Measurements from ENCODE around the gene PARD3.

Gene PARD3

DNA sequence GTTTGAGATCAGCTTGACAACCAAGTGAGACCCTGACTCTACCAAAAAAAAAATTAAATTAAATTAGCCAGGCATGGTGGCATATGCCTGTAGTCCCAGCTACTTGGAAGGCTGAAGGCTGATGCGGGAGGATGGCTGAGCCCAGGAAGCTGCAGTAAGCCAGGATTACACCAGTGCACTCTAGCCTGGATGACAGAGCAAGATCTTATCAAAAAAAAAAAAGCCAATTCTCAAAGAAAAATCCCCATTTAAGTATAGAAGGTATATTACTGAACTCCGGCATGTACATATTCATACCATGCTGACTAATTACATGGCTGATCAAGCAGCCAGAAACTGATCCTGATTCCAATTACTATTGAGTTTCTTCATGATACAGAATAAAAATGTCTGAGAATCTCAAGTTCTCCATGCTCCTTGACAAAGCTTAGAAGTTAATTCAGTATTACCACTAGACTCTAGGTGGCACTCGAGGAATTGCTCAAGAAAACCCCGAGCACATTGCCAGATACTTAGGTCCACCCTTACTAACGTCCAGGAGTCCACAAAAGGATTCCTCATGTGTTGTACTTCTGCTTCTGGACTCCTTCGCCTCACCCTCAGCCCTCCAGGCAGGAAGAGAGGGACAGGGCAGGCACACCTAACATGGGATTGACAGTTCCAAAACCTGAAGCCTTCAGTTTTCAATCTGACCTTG, 148.9 kb downstream of the PARD3 start:
- TF ChIP-seq EZH2 (IDR thresholded peaks at IDR 0.05; ENCODE audit: borderline replicate concordance, low read depth, low read length, severe bottlenecking) = no peak
- TF ChIP-seq, protein P1, sequence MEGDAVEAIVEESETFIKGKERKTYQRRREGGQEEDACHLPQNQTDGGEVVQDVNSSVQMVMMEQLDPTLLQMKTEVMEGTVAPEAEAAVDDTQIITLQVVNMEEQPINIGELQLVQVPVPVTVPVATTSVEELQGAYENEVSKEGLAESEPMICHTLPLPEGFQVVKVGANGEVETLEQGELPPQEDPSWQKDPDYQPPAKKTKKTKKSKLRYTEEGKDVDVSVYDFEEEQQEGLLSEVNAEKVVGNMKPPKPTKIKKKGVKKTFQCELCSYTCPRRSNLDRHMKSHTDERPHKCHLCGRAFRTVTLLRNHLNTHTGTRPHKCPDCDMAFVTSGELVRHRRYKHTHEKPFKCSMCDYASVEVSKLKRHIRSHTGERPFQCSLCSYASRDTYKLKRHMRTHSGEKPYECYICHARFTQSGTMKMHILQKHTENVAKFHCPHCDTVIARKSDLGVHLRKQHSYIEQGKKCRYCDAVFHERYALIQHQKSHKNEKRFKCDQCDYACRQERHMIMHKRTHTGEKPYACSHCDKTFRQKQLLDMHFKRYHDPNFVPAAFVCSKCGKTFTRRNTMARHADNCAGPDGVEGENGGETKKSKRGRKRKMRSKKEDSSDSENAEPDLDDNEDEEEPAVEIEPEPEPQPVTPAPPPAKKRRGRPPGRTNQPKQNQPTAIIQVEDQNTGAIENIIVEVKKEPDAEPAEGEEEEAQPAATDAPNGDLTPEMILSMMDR (IDR thresholded peaks at IDR 0.05; ENCODE audit: borderline replicate concordance, extremely low read depth, low read length, poor library complexity, severe bottlenecking) = peak; percentile 15
- H3K36me3 ChIP-seq (ENCODE audit: insufficient read depth, low read length) = no peaks in the 10 kb centered on the region
- no peak overlapping the region for H3K4me2 ChIP-seq (ENCODE audit: insufficient read depth, low read length)
- no peak overlapping the region for H3K4me3 ChIP-seq (ENCODE audit: low read depth in 1 of 2, low read length in 2 of 2)
- peaks cover 6% of the 10 kb centered on the region; the same call in 1 of the 2 replicates for H3K4me1 ChIP-seq (ENCODE audit: insufficient read depth, low read length)
- peaks cover 52% of the 10 kb centered on the region for H4K20me1 ChIP-seq (ENCODE audit: insufficient read depth, low read length)
- H3K9me3 ChIP-seq (ENCODE audit: insufficient read depth, low read length, severe bottlenecking) = no peaks in the 10 kb centered on the region
- H3K27ac ChIP-seq (ENCODE audit: low read length) = no peak overlapping the region
- no peak overlapping the region for H2AFZ ChIP-seq (ENCODE audit: low read depth, low read length)
- no peak for ATAC-seq (ENCODE audit: insufficient read depth, low read depth)
- DNase-seq = no peak
- peaks cover 73% of the 10 kb centered on the region for H3K79me2 ChIP-seq (ENCODE audit: insufficient read depth, low read length)
- H3K27me3 ChIP-seq (ENCODE audit: insufficient read depth, low read length, poor library complexity) = no peaks in the 10 kb centered on the region
- H3K9ac ChIP-seq (ENCODE audit: low read depth, low read length) = no peak overlapping the region

DNA sequence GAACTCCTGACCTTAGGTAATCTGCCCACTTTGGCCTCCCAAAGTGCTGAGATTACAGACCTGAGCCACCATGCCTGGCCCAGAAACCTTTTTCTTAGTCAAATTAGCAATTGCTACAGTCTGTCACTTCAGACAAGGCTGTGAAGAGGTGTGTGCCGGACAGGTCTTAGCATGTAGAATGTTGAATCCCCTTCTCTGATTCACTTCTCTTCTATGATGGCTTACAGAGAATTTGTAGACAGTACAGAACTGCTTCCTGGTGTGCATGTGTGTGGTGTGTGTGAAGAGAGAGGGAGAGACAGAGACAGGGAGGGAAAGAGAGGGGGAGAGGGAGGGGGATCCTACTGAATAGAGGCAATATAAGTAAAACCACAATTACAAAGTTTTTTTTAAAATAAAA, 150.4 kb downstream of the PARD3 start:
- H3K4me3 ChIP-seq (ENCODE audit: low read depth in 1 of 2, low read length in 2 of 2) = no peak overlapping the region
- H2AFZ ChIP-seq (ENCODE audit: low read depth, low read length) = no peak overlapping the region
- H3K4me2 ChIP-seq (ENCODE audit: insufficient read depth, low read length) = no peak overlapping the region
- no peak for ATAC-seq (ENCODE audit: insufficient read depth, low read depth)
- no peaks in the 10 kb centered on the region for H3K36me3 ChIP-seq (ENCODE audit: insufficient read depth, low read length)
- no peak for DNase-seq
- TF ChIP-seq, protein P1 (IDR thresholded peaks at IDR 0.05; ENCODE audit: borderline replicate concordance, extremely low read depth, low read length, poor library complexity, severe bottlenecking) = no peak
- no peak for TF ChIP-seq EZH2 (IDR thresholded peaks at IDR 0.05; ENCODE audit: borderline replicate concordance, low read depth, low read length, severe bottlenecking)
- no peak overlapping the region for H3K27ac ChIP-seq (ENCODE audit: low read length)
- H3K79me2 ChIP-seq (ENCODE audit: insufficient read depth, low read length) = peaks cover 67% of the 10 kb centered on the region
- no peak overlapping the region for H3K9ac ChIP-seq (ENCODE audit: low read depth, low read length)
- peaks cover 47% of the 10 kb centered on the region for H4K20me1 ChIP-seq (ENCODE audit: insufficient read depth, low read length)
- H3K9me3 ChIP-seq (ENCODE audit: insufficient read depth, low read length, severe bottlenecking) = no peaks in the 10 kb centered on the region
- H3K27me3 ChIP-seq (ENCODE audit: insufficient read depth, low read length, poor library complexity) = no peaks in the 10 kb centered on the region
- H3K4me1 ChIP-seq (ENCODE audit: insufficient read depth, low read length) = no peaks in the 10 kb centered on the region

DNA sequence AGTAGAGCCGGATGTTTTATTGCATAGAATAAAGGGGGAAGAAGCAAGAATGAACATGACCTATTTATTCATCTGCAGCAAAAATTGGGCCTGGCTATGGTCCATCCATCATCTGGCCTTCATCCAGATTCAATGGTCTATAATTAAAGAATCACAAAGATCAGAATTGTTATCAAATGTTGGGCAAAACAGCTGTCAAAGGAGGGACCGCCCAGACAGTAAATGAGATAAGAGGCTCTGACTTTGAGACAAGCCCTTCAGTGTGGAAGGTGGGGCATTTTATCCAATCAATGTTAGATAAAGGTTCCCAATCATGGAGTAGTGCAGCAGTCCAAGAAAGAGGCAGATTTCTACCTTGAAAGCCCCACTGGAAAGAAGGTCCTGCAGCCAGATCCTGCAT, 153.5 kb downstream of the PARD3 start:
- H2AFZ ChIP-seq (ENCODE audit: low read depth, low read length) = no peak overlapping the region
- ATAC-seq (ENCODE audit: insufficient read depth, low read depth) (no peak), DNase-seq (no peak)
- no peak overlapping the region for H3K9ac ChIP-seq (ENCODE audit: low read depth, low read length)
- H4K20me1 ChIP-seq (ENCODE audit: insufficient read depth, low read length) = peaks cover 51% of the 10 kb centered on the region
- TF ChIP-seq, protein P1 (IDR thresholded peaks at IDR 0.05; ENCODE audit: borderline replicate concordance, extremely low read depth, low read length, poor library complexity, severe bottlenecking) = no peak
- no peak for TF ChIP-seq EZH2 (IDR thresholded peaks at IDR 0.05; ENCODE audit: borderline replicate concordance, low read depth, low read length, severe bottlenecking)
- no peaks in the 10 kb centered on the region for H3K9me3 ChIP-seq (ENCODE audit: insufficient read depth, low read length, severe bottlenecking)
- H3K4me2 ChIP-seq (ENCODE audit: insufficient read depth, low read length) = no peak overlapping the region
- no peaks in the 10 kb centered on the region for H3K36me3 ChIP-seq (ENCODE audit: insufficient read depth, low read length)
- no peak overlapping the region for H3K27ac ChIP-seq (ENCODE audit: low read length)
- H3K4me3 ChIP-seq (ENCODE audit: low read depth in 1 of 2, low read length in 2 of 2) = no peak overlapping the region
- H3K27me3 ChIP-seq (ENCODE audit: insufficient read depth, low read length, poor library complexity) = no peaks in the 10 kb centered on the region
- H3K79me2 ChIP-seq (ENCODE audit: insufficient read depth, low read length) = peaks cover 57% of the 10 kb centered on the region
- H3K4me1 ChIP-seq (ENCODE audit: insufficient read depth, low read length) = no peaks in the 10 kb centered on the region
